Prostate gland (tissue), 2 donors: ENCODE measurements around the gene GP2.

Experiments used
- CTCF ChIP-seq, 4 experiments: fragments of 200-600 bp in 2 of 4; fragments of 450-650 bp in 2 of 4; sonication (generic) in 2 of 4; IDR thresholded peaks; 1 replicate in 3 of 4; 2 replicates in 1 of 4; pipeline ENCODE4 v1.5.1; 2016 to 2019; ENCODE audit warnings: antibody characterized with exemption in 4 of 4, mild to moderate bottlenecking in 2 of 4, moderate library complexity in 2 of 4
- POLR2A ChIP-seq: fragments of 450-650 bp; IDR thresholded peaks from one replicate; pipeline ENCODE4 v1.6.1; 2016; ENCODE audit warnings: antibody characterized with exemption, mild to moderate bottlenecking

GRCh38 chr16:20311548-20311947 is 15.8 kb downstream of the GP2 start:
- TF ChIP-seq CTCF (IDR thresholded peaks at IDR 0.05), result no peak
- no peak for TF ChIP-seq POLR2A
